ENCODE measurements around the gene DDX25.

DNA sequence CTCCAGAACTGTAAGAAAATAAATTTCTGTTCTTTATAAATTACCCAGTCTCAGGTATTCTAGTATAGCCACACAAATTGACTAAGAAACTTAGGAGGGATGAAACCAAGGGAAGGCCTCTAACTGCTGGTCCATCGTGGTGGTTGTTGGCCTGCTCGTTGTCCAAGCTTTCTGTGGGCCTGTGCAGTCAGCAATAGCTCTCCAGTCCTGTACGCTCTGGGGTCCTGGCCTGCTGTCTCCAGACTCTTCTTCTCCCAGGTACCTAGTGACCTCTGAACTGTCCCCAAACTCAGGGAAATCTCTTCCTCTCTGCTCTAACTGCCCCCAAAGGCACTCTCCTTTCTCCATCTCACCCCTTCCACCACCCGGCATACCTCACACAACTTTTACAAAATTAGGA, 35.8 kb downstream of the DDX25 start:
- TF ChIP-seq, protein P1, sequence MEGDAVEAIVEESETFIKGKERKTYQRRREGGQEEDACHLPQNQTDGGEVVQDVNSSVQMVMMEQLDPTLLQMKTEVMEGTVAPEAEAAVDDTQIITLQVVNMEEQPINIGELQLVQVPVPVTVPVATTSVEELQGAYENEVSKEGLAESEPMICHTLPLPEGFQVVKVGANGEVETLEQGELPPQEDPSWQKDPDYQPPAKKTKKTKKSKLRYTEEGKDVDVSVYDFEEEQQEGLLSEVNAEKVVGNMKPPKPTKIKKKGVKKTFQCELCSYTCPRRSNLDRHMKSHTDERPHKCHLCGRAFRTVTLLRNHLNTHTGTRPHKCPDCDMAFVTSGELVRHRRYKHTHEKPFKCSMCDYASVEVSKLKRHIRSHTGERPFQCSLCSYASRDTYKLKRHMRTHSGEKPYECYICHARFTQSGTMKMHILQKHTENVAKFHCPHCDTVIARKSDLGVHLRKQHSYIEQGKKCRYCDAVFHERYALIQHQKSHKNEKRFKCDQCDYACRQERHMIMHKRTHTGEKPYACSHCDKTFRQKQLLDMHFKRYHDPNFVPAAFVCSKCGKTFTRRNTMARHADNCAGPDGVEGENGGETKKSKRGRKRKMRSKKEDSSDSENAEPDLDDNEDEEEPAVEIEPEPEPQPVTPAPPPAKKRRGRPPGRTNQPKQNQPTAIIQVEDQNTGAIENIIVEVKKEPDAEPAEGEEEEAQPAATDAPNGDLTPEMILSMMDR (IDR thresholded peaks at IDR 0.05 in 4 of 5, conservative IDR thresholded peaks at IDR 0.05 in 1 of 5) = no peak
- TF ChIP-seq POLR2A (IDR thresholded peaks at IDR 0.05) = no peak
